Activated CD8-positive, alpha-beta memory T cell treated with anti-CD3 and anti-CD28 coated beads, Interleukin-2, amount 50 U/mL, for 24 hours (primary cell): ENCODE data around the gene PPP1R3F.

Source experiments
- DNase-seq: peaks from one replicate; pipeline ENCODE4 v3.0.0-alpha.2; 2020; ENCODE audit errors: extremely low read depth

PPP1R3F gene, protein sequence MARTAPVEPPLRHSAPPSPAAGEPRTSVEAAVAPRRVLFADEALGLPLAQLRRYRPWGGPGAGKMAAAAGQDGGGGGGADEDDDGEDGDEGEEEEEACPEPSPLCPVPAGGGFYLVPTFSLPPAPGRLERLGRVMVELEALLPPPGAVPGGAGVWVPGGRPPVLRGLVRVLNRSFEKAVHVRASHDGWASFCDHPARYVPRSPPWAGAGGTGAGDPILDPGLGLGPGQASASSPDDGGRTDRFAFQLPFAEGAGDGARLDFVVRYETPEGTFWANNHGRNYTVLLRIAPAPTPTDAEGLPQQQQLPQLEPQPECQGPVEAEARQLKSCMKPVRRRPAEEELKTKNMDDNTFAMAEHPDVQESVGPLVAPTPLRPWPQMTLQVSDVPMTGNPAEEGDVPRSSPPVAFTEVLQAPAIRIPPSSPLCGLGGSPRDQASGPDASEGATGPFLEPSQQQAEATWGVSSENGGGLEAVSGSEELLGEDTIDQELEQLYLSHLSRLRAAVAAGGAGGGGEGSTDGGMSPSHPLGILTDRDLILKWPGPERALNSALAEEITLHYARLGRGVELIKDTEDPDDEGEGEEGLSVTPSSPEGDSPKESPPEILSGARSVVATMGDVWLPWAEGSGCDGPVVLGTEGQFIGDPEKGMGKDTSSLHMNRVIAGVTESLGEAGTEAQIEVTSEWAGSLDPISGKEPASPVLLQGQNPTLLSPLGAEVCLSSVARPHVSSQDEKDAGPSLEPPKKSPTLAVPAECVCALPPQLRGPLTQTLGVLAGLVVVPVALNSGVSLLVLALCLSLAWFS

DNA sequence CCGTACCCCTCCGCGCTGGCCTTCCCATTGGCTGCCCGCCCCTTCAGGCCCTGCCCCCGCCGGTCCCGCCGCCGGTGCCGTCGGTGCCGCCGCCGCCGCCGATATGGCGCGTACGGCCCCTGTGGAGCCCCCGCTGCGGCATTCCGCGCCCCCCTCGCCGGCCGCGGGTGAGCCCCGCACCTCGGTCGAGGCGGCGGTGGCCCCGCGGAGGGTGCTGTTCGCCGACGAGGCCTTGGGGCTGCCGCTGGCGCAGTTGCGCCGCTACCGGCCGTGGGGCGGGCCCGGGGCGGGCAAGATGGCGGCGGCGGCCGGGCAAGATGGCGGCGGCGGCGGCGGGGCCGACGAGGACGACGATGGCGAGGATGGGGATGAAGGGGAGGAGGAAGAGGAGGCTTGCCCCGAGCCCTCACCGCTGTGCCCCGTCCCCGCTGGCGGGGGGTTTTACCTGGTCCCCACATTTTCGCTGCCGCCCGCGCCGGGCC is at the start of gene PPP1R3F:
TSS of gene PPP1R3F (plus strand) at position 27 of the 482 bp plus-strand sequence. CDS start at position 104, 77 bp downstream.
- DNase-seq = no peak

DNA sequence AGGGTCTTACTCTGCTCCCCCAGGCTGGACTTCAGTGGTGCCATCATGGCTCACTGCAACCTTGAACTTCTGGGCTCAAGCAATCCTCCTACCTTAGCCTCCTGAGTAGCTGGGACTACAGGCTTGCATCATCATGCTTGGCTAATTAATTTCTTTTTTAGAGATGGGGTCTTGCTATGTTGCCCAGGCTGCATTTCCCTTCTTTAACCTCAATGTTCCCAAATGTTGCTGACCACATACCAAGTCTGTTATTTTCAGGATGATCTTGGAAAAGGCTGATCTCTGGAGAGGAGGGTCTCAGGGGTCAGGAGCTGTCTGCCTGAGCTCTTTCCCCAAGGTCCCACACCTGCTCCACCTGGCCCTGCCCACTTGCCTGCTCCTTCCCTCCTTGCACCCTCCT is 49.5 kb upstream of the PPP1R3F start:
- DNase-seq = no peak

DNA sequence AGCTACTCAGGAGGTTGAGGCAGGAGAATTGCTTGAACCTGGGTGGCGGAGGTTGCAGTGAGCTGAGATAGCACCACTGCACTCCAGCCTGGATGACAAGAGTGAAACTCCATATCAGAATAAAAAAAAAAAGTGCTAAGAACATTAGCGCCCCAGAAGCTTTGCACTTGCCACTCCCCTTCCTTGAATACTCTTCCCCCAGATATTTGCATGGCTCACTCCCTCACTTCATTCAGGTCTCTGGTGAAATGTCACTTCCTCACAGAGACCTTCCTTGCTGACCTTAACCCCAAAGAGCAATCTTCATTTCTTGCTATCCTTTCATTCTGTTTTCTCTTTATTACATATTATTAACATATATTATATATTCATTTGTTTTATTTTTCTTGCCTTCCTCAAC is 47.7 kb upstream of the PPP1R3F start:
- no peak for DNase-seq

DNA sequence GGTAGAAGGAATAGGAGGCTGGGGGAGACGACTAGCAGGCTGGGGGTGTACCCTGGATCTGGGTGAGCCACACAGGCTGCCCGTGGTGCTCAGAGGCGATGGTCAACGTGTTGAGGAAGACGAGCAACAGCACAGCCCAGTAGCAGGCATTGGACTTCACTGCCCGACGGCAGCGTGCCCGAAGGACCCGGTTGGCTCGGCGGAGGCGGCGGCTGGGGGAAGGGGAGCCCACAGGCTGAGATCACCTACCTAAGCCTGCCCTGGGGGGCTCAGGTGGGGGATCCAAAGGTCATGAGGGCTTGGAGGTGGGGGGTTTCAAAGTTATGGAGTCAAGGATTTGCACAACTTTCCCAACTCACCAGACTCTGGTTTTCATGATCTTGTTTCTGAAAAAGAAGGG is 43.7 kb upstream of the PPP1R3F start:
- no peak for DNase-seq

DNA sequence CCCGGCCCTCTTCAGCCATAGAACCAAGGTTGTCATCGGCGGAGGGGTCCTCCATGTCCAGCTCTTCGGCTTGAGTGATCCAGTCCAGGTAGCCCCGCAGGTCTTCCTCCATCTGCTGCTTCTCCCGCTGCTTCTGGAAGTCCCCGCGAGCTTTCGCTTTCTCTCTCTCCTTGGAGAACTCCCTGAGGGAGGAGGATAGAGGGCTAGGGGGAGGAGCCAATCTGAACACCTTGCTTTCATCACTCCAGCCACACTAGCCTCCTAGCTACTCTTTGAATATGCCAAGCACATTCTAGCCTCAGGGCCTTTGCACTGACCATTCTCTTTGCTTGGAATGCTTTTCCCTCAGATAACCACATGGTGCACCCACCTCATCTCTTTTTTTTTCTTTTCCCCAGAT is 42.6 kb upstream of the PPP1R3F start:
- DNase-seq = no peak

DNA sequence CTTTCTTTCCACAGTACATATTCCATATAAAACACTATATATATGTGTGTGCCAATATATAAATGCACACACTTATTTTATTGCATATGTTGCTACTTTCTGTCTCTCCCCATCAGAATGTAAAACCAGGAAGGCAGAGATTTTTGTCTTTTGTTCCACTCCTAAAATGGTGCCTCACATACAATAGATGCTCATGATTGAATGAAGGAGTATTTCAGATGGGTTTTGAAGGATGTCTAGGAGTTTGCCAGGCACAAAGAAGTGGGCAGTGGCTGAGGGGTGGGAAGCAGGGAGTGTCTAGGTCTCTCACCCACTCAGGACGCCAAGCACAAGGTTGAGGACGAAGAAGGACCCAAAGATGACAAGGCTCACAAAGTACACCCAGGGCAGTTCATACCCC is 41.9 kb upstream of the PPP1R3F start:
- no peak for DNase-seq

DNA sequence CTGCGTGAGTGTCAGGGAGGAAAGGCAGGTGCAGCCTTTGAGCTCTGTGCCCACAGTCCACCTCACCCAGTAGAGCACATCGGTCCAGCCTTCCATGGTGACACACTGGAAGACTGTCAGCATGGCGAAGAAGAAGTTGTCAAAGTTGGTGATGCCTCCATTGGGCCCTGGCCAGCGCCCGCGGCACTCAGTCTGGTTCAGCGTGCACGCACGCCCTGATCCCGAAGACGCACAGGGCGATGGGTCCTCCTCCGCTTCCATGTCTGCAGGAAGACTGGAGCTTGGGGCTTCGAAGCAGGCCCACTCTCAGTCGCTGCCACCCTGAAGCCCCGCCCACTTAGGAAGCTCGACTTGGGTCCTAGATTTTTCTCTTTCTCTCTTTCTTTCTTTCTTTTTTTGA is 41.4 kb upstream of the PPP1R3F start:
- DNase-seq = no peak

DNA sequence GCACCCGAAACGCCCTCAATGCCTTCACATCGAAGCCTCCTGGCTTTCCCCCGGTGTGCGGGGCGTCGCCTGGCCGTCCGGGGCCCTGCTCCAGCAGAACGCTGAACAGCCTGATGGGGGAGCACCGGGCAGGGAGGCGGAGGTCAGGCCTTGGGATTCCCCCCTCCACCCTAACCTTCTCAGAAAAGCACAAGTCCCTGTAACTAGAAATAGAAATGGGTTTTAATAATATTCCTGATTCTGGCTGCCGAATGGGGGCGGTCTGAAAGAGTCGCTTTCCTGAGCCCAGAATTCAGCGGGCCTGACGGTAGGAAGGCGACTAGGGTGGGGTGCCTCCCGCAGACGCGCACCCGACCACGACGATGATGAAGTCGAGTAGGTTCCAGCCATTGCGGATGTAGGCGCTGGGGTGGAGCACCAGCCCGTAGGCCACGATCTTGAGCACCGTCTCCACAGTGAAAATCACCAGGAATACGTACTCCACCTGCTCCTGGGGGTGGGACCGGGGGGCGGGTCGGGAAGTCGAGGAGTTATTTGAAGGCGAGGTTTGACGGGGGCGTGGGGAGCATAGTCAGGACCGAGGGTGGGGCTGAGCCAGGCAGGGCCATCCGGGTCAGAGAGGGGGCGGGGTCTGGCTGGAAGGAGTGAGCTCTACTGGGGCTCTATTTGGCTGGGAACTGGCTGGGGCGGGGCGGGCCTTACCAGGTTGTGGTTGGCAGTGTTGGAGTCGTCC is 38.9 kb upstream of the PPP1R3F start:
- peak; percentile 26 for DNase-seq

DNA sequence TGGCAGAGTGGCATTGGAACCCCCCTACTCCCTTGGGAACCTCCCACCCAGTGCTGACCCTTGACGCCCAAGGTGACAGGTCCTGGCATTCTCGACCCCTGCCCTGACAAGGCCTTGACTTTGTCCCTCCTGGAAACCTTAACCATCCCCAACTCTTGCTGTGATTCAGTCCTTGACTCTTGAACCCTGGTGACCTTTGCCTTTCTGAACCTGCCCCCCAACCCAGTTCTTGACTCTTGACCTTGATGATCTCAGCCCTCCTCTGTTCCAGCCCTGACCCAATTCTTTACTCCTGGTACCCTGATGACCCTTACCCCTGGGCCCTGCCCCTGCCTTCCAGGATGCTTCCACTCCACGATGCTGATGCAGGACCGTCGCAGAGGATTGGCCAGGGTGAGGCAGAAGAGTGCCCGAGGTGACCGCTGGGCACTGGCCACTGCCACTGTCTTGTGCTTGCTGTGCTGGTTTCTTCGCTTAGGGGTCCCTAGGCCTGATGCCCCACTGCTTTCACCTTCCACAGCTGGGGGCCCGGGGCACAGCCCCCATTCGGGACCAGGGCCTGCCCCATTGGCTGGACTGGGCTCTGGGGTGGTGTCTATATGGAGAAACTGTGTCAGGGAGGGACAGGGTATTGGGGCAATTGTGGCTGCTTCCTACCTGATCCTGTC is 38.1 kb upstream of the PPP1R3F start:
- no peak for DNase-seq

DNA sequence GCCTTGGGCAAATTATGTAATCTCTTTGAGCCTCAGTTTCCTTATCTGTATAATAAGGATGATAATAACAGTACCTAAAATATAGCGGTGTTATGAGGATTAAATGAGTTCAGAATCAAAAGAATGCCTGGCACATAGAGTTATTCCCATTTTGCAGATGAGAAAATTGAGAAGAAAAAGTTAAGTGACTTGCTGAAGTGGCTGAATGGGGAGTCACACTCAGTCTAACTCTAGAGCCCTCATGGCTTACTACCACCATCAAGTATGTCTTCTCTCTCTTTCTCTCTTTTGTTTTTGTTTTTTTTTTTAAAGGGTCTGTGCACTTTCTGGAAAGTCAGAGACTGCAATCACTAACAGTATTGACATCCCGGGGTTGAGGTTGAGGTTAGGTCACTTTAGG is 37.1 kb upstream of the PPP1R3F start:
- no peak for DNase-seq

DNA sequence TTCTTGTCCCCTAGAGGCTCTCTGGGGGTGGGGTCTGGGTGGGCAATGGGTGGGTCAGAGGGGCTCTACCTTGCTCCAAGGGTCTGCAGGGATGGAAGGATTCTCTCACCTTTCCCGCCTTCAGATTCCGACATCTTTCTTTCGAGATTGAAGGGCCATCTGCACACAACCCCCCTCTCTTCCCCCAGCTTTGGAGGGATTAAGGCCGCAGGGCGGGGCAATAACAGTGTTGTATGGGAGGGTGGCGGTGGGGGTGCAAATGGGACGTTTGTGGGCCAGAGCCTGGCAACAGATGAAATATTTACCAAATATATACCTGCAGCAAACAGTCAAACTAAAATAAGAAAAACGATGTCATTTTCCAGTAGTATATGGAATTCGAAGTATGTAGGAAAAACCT is 36.4 kb upstream of the PPP1R3F start, which contains the start of gene CACNA1F:
TSS of gene CACNA1F (minus strand) at position 165 of the 400 bp plus-strand sequence. CDS start at position 134, 31 bp downstream.
- no peak for DNase-seq

DNA sequence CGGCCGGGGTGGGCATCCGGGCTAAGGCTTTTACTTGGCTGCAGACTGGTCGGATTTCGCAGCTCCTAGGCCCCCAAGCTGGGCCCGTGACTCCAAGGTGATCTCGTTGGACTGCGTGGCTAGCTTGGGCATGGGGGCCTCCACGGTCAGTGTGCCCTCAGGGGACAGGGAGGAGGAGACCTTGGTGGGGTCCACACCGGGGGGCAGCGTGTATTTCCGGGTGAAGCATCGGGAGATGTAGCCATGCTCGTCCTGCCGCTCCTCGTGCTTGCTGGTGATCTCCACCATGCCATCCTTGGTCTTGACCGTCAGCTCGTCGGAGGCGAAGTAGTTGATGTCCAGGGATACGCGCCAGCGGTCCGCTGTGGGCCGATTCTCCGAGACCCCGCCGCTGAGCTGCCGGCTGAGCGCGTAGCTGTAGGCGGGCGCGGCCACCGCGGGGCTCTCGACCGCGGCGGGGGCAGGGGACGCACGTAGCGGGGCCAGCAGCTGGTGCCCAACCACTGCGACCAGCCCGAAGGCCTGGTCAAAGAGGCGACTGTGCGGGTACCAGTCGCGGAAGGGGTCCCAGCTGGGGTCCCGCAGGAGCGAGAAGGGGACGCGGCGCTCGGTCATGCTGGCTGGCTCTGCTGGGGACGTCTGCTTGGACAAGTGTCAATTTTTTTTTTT is 35.6 kb upstream of the PPP1R3F start:
- no peak for DNase-seq

DNA sequence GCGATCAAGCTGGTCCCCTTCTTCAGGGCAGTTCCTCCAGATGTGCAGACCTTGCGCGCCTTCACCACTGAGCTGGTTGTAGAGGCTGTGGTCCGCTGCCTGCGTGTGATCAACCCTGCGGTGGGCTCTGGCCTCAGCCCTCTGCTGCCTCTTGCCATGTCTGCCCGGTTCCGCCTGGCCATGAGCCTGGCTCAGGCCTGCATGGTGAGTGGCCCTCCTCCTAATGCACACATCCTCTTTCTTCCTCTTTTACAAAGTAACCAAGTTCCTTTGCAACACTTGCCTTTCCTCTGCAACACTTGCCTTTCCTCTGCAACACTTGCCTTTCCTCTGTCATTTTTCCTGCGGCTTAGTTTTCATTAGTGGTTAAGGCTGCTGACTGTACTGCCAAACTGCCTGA is 32.5 kb upstream of the PPP1R3F start:
- DNase-seq = no peak

DNA sequence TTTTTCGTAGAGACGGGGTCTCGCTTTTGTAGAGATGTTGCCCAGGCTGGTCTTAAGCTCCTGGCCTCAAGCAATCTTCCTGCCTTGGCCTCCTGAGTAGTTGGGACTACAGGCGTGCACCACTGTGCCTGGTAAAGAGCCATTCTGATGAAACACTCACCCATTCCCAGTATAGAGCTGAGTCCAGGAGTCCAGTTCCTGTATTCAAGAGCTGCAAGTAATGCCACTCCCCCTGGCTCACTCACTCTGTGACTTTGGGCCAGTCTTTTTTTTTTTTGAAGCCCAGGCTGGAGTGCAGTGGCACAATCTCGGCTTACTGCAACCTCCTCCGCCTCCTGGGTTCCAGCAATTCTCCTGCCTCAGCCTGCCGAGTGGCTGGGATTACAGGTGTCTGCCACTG is 30.9 kb upstream of the PPP1R3F start:
- DNase-seq = no peak

DNA sequence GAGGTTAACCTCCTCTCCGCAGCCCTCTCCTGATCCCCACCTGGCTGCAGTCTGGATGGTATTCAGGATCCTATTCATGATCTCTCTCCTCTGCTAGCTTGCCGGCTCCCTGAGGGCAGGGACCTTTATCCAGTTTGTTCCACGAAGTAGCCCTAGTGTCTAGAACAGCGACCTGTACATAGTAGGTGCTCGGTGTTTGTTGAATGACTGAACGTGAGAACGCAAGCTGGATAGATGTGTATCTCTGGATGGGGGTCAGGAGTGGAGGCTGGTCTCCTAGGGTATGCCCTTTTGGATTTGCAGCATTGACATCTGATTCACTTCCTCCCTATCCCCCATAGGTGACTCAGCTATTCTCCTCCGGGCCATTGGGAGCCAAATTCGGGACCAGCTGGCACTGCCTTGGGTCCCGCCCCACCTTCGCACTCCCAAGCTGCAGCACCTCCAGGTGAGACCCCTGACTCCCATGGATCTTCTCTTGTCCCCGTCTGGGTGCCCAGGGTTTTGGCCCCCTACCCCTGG is 27.0 kb upstream of the PPP1R3F start:
- no peak for DNase-seq

DNA sequence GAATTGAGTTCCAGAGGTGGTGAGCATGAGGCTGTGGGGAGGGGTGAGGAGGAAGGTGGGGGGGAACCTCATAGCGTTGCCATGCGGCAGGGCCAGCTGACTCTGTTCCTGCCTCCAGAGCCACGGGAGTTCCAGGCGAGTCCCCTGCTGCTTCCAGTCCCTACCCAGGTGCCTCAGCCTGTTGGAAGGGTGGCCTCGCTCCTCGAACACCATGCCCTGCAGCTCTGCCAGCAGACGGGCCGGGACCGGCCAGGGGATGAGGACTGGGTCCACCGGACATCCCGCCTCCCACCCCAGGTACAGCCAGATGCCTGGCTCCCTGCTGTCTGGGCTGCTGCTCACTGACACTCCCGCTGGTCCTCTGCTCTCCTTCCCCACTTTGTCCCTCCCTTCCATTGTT is 26.4 kb upstream of the PPP1R3F start:
- DNase-seq = no peak

DNA sequence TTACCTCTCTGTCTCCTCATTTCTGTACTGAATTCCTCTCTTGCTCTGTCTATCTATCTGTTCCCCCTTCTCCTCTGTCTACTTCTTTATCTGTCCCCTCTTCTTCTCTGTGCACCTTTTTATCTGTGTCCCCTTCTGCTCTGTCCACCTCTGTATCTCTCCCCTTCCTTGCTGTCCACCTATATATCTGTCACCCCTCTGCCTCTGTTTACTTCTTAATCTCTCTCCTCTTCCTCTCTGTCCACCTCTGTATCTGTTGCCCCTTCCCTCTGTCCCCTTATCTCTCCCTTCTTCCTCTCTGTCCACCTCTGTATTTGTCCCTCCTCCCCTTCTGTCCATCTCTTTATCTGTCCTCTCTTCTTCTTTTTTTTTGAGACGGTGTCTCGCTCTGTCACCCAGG is 25.4 kb upstream of the PPP1R3F start:
- no peak for DNase-seq

DNA sequence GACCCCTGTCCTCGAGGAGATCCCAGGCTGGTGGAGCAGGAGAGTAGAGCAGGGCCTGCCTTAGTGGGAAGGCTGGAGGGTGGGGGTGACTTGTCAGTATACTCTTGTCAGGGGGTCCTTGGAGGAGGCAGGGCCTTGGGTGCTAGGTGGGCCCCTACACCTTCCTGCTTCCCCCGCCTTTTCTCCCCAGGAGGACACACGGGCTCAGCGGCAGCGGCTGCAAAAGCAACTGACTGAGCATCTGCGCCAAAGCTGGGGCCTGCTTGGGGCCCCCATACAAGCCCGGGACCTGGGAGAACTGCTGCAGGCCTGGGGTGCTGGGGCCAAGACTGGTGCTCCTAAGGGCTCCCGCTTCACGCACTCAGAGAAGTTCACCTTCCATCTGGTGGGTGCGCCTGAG is 23.1 kb upstream of the PPP1R3F start:
- DNase-seq = no peak

DNA sequence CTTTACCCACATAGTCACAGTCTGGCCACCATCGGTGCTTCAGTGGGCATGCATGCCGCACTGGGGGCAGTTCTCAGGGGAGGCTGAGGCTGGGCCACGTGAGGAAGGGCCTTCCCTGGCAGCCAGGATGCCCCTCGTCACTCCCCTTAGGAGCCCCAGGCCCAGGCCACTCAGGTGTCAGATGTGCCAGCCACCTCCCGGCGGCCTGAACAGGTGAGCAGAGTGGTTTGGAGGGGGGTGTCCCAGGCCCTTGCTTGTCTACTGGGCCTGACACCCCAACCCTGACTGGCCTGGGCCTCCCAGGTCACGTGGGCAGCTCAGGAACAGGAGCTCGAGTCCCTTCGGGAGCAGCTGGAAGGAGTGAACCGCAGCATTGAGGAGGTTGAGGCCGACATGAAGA is 22.2 kb upstream of the PPP1R3F start:
- no peak for DNase-seq

DNA sequence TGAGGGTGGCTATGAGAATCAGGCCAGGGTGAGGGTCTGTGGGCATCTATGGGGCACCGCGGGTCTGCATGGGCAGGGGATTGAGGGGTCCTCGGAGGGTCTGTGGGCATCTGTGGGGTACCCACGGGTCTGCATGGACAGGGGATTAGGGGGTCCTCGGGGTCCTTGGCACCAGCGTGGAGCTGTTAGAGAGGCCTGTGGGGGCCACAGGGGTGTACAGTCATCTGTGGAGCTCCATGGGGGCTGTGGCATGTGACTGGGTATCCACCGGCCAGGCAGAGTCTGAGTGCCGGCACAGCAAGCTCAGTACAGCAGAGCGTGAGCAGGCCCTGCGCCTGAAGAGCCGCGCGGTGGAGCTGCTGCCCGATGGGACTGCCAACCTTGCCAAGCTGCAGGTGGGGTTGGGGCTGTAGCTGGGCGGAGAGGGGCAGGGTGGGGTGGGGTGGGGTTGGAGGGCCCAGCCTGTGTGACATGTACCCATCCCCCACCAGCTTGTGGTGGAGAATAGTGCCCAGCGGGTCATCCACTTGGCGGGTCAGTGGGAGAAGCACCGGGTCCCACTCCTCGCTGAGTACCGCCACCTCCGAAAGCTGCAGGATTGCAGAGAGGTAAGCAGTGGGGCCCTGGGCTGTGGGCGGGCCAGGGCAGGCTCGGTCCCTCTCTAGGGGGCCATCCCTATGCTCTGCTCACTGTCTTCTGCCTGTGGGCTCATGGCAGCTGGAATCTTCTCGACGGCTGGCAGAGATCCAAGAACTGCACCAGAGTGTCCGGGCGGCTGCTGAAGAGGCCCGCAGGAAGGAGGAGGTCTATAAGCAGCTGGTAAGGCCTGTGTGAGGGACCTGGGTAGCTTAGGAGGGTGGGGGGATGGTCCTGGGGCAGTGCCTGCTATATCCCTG is 21.4 kb upstream of the PPP1R3F start:
- DNase-seq = no peak
